Ovary (tissue), 9 donors: ENCODE data around the gene ZNF346. TPM values are rescaled to one million over a fixed set of nuclear protein-coding genes. Genes with fewer than 3 reads are reported as not detected.

Experiments
- DNase-seq, 5 donors: peaks; one replicate each; pipeline ENCODE4 v3.0.0-alpha.2; 2019 to 2020
- H3K27ac ChIP-seq, 2 donors: fragments of 200-600 bp; one replicate each; pipeline versions ENCODE4 v1.5.1 to v1.8.0; 2019 to 2022
- H3K27me3 ChIP-seq: fragments of 200-600 bp; one replicate; pipeline ENCODE4 v1.8.0; 2022
- H3K36me3 ChIP-seq: fragments of 200-600 bp; sonication (generic); one replicate; pipeline ENCODE4 v1.5.1; 2019
- H3K4me1 ChIP-seq: one replicate; pipeline ENCODE4 v1.8.1; 2013; ENCODE audit warnings: mild to moderate bottlenecking, moderate library complexity; ENCODE audit not compliant: insufficient read depth
- H3K4me3 ChIP-seq: fragments of 200-600 bp; sonication (generic); one replicate; pipeline ENCODE4 v1.5.1; 2017
- H3K9me3 ChIP-seq, 2 donors: fragments of 200-600 bp in 1 of 2; sonication (generic) in 1 of 2; one replicate each; pipeline versions ENCODE4 v1.5.1 to v1.8.1; 2013 to 2019; ENCODE audit warnings: mild to moderate bottlenecking in 1 of 2, moderate library complexity in 1 of 2
- CTCF ChIP-seq, 3 donors: fragments of 450-650 bp in 2 of 3; fragments of 200-600 bp in 1 of 3; IDR thresholded peaks; one replicate each; pipeline versions ENCODE4 v1.5.1 to v1.8.0; 2016 to 2022; ENCODE audit warnings: antibody characterized with exemption in 3 of 3, mild to moderate bottlenecking in 1 of 3
- EP300 ChIP-seq: sonication (generic); formaldehyde crosslinking; IDR thresholded peaks from one replicate; pipeline ENCODE4 v1.6.1; 2017; ENCODE audit warnings: antibody characterized with exemption
- POLR2A ChIP-seq: fragments of 450-650 bp; IDR thresholded peaks from one replicate; pipeline ENCODE4 v1.6.1; 2017; ENCODE audit warnings: antibody characterized with exemption, mild to moderate bottlenecking, moderate library complexity
- WGBS, 3 donors: extraction: QIAGEN DNeasy Blood & Tissue Kit in 1 of 3; methylation state at CpG; one replicate each; pipeline versions ENCODE4 v1.1.5 to v1.1.7; 2013 to 2017; 5-methylcytosine and 5-hydroxymethylcytosine counted together
- intact Hi-C, 4 donors: fragments of 100-400 bp; cut with DNase I; formaldehyde crosslinking; loops; one replicate each; pipeline versions ENCODE4 v1.11.0 to v1.15.1; 2022 to 2023
- polyA plus RNA-seq, 2 donors: library from polyadenylated mRNA; stranded (reverse); fragments of 200-250 nt in 1 of 2; fragments of 350-450 nt in 1 of 2; fragmentation: Illumina TruSeq in 1 of 2; extraction: RNeasy Lipid Tissue Mini Kit (QIAGEN cat#74804) in 1 of 2; gene quantifications; one replicate each; pipeline ENCODE4 v1.2.3, GENCODE V29; 2013 to 2014
- total RNA-seq, 7 donors: library from RNA; depleted of rRNA in 2 of 7; stranded (reverse); fragments of >200 nt in 2 of 7; fragmentation: NEBNext Ultra II Directional in 3 of 7; extraction: Animal tissue kit (Norgen Biotek cat#: 25700) in 3 of 7; gene quantifications; one replicate each; pipeline versions ENCODE4 v1.1.0 to v1.2.4, GENCODE V29; 2016 to 2023
- donor health status: DM: no; HTN: no; CAD: no; lungs with moderate emphysema.
- donor health status: DM: no; HTN: no; CAD: no.
- donor health status: Bipolar disorder and iron deficiency.
- donor health status: DM: yes; HTN: yes; CAD: no.
- donor health status: DM: no; HTN: no; CAD: no.
- donor health status: DM: yes; HTN: yes; CAD: no.

The ZNF346 gene
- total and polyA plus RNA-seq, 9 donors: 15.2 to 27.7 (median 24.2) TPM

GRCh38 chr5:177098470-177099141 is 76.1 kb downstream of the ZNF346 start:
- Histone ChIP-seq H3K9me3 (no peaks in the 10 kb centered on the region), H3K27ac (peak overlapping the region in 1 of 2 donors; percentile 34), H3K4me3 (no peak overlapping the region), H3K36me3 (no peaks in the 10 kb centered on the region), H3K4me1 (peaks cover 36% of the 10 kb centered on the region), H3K27me3 (no peaks in the 10 kb centered on the region)
- 5 to 37% (median 10%) methylated on average over 9 to 18 of the region's 18 CpGs for WGBS, 3 donors
- no peak for TF ChIP-seq EP300
- TF ChIP-seq CTCF (IDR thresholded peaks at IDR 0.05): no peak
- TF ChIP-seq POLR2A: no peak
- intact Hi-C loops: no loop called here
- DNase-seq: peak in 4 of 5 donors; percentile 60 to 77 (median 67)

GRCh38 chr5:177099422-177100093 is 77.1 kb downstream of the ZNF346 start:
- intact Hi-C loops: loop anchor here in 1 of 4 donors (10.0 kb wide), 1 partner anchor 135 kb away; no protein-coding TSS in a partner anchor
- DNase-seq: no peak
- TF ChIP-seq CTCF (IDR thresholded peaks at IDR 0.05): no peak
- no peak for TF ChIP-seq EP300
- no peak for TF ChIP-seq POLR2A

GRCh38 chr5:177100714-177101121 is 78.2 kb downstream of the ZNF346 start:
- DNase-seq: no peak
- 45 to 61% (median 46%) methylated on average over 6 of the region's 6 CpGs for WGBS, 3 donors
- Histone ChIP-seq H3K4me1 (peaks cover 20% of the 10 kb centered on the region), H3K9me3 (no peaks in the 10 kb centered on the region), H3K27ac (no peak overlapping the region), H3K27me3 (no peaks in the 10 kb centered on the region), H3K36me3 (no peaks in the 10 kb centered on the region), H3K4me3 (no peak overlapping the region)
- intact Hi-C loops: loop anchor here in 1 of 4 donors (10.0 kb wide), 1 partner anchor 134 kb away; no protein-coding TSS in a partner anchor
- TF ChIP-seq POLR2A (no peak), CTCF (IDR thresholded peaks at IDR 0.05) (no peak), EP300 (no peak)

More at GRCh38 chr5:177099422-177100093, 77.1 kb downstream of the ZNF346 start:
- H3K4me3 ChIP-seq: no peak overlapping the region
- no peaks in the 10 kb centered on the region for H3K36me3 ChIP-seq
- H3K9me3 ChIP-seq: no peaks in the 10 kb centered on the region
- no peak overlapping the region for H3K27ac ChIP-seq
- H3K27me3 ChIP-seq: no peaks in the 10 kb centered on the region
- peaks cover 30% of the 10 kb centered on the region for H3K4me1 ChIP-seq
- 80 to 84% (median 81%) methylated on average over 13 of the region's 13 CpGs for WGBS, 3 donors

- H3K36me3 ChIP-seq: no peaks in the 10 kb centered on the region
- TF ChIP-seq CTCF (IDR thresholded peaks at IDR 0.05) (no peak), POLR2A (no peak), EP300 (no peak)
- H3K27ac ChIP-seq: no peak overlapping the region
- H3K27me3 ChIP-seq: no peaks in the 10 kb centered on the region
- no peak overlapping the region for H3K4me3 ChIP-seq
- WGBS, 3 donors: 60 to 74% (median 68%) methylated on average over 9 of the region's 9 CpGs
- no peak for DNase-seq
- intact Hi-C loops: loop anchor here in 1 of 4 donors (10.0 kb wide), 1 partner anchor 131 kb away; no protein-coding TSS in a partner anchor
- peaks cover 3% of the 10 kb centered on the region for H3K4me1 ChIP-seq
- H3K9me3 ChIP-seq: no peaks in the 10 kb centered on the region
Measured at GRCh38 chr5:177103523-177104253, 81.2 kb downstream of the ZNF346 start.
